Thoracic aorta (tissue), 2 donors: ENCODE results near the gene PRKRA. TPM values are rescaled to one million over a fixed set of nuclear protein-coding genes. Genes with fewer than 3 reads are reported as not detected.
"Not testable (repeated sequence)": the region's sequence is repeated elsewhere in the genome, so short reads cannot be mapped to it uniquely, and the experiment has no call there.

Experiments
- ATAC-seq: fragments of 150-250 bp; one replicate; pipeline ENCODE4 v1.8.0; 2017; ENCODE audit warnings: low read depth; ENCODE audit not compliant: insufficient number of reproducible peaks, low FRiP score
- DNase-seq: peaks from one replicate; pipeline ENCODE4 v3.0.0-alpha.2; 2020; ENCODE audit warnings: low spot score
- H3K27ac ChIP-seq, 2 donors: fragments of 200-600 bp; sonication (generic); 1 replicate in 1 of 2; 2 replicates in 1 of 2; pipeline ENCODE4 v1.5.1; 2016; ENCODE audit warnings: mild to moderate bottlenecking in 2 of 2, moderate library complexity in 2 of 2
- H3K27me3 ChIP-seq: fragments of 200-600 bp; sonication (generic); replicated peaks from 2 replicates; pipeline ENCODE4 v1.6.0; 2016; ENCODE audit warnings: mild to moderate bottlenecking; ENCODE audit not compliant: insufficient read depth
- H3K36me3 ChIP-seq: fragments of 200-600 bp; sonication (generic); one replicate; pipeline ENCODE4 v1.5.1; 2016
- H3K4me1 ChIP-seq, 2 donors: fragments of 200-600 bp; sonication (generic); 1 replicate in 1 of 2; 2 replicates in 1 of 2; pipeline versions ENCODE4 v1.5.1 to v1.6.0; 2016; ENCODE audit warnings: low read depth in 2 of 2, mild to moderate bottlenecking in 1 of 2; ENCODE audit not compliant: control insufficient read depth in 1 of 2
- H3K4me3 ChIP-seq: fragments of 200-600 bp; sonication (generic); 2 replicates; pipeline ENCODE4 v1.5.1; 2016; ENCODE audit warnings: mild to moderate bottlenecking
- H3K9me3 ChIP-seq: fragments of 200-600 bp; sonication (generic); 2 replicates; pipeline ENCODE4 v1.5.1; 2016
- CTCF ChIP-seq: fragments of 200-600 bp; sonication (generic); IDR thresholded peaks from one replicate; pipeline ENCODE4 v1.5.1; 2019; ENCODE audit warnings: antibody characterized with exemption
- total RNA-seq, 2 donors: library from RNA; depleted of rRNA; stranded (reverse); fragments of >200 nt; gene quantifications; one replicate each; pipeline versions ENCODE4 v1.1.0 to v1.2.3, GENCODE V29; 2016

The PRKRA gene
- total RNA-seq, 2 donors from 2014 or later = 61.3 to 71.5 TPM

DNA sequence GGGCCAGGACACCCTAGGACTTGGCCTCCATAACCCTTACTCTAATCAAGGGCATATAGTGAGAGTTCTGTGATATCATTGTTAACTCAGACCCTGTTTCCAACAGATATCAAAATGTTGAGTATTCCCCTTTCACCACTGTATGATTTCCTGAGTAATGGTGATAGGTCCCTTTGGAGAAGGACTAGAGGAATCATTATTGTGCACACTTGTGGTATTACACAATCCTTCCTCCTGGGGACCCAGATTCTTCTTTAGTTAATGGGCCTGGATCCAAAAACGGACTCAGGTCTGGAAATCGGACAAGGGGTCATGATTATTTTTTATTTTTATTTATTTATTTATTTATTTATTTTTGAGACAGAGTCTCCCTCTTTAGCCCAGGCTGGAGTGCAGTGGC is 23.5 kb downstream of the PRKRA start:
- no peaks in the 10 kb centered on the region for H3K4me1 ChIP-seq
- no peak overlapping the region for H3K27ac ChIP-seq
- no peak for ATAC-seq
- peaks cover 18% of the 10 kb centered on the region for H3K36me3 ChIP-seq
- no peaks in the 10 kb centered on the region for H3K27me3 ChIP-seq
- peaks cover 5% of the 10 kb centered on the region for H3K9me3 ChIP-seq
- no peak overlapping the region for H3K4me3 ChIP-seq
- TF ChIP-seq CTCF = no peak
- DNase-seq = no peak

DNA sequence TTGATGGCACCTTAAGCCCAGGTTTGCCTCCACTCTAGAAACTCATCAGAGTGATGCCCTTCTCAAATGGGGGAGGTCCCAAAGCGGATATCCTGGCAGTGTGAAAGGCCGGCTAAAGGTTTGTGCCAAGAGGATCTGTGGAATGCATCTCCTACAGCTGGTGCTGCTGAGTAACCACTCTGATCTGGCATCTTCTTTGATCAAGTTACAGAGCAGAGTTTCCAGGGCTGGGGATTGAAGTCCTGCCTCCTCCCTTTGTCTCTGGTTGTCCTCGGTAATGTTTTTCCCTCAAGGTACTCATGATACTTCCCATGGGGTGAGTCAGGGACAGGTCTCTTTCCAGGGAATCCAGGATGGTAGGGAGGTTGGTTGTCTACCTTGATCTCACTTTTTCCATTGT is 24.6 kb downstream of the PRKRA start:
- no peak overlapping the region for H3K4me3 ChIP-seq
- ATAC-seq = no peak
- H3K27me3 ChIP-seq = no peaks in the 10 kb centered on the region
- no peak for TF ChIP-seq CTCF
- DNase-seq = no peak
- H3K4me1 ChIP-seq = no peaks in the 10 kb centered on the region
- H3K36me3 ChIP-seq = peaks cover 10% of the 10 kb centered on the region
- H3K27ac ChIP-seq = no peak overlapping the region
- peaks cover 5% of the 10 kb centered on the region for H3K9me3 ChIP-seq

GRCh38 chr2:178425255-178425827 is 25.6 kb downstream of the PRKRA start:
- TF ChIP-seq CTCF = no peak
- Histone ChIP-seq H3K36me3 (peaks cover 7% of the 10 kb centered on the region), H3K27me3 (no peaks in the 10 kb centered on the region), H3K9me3 (peaks cover 5% of the 10 kb centered on the region), H3K4me1 (no peaks in the 10 kb centered on the region), H3K27ac (no peak overlapping the region), H3K4me3 (no peak overlapping the region)
- ATAC-seq (no peak), DNase-seq (no peak)

DNA sequence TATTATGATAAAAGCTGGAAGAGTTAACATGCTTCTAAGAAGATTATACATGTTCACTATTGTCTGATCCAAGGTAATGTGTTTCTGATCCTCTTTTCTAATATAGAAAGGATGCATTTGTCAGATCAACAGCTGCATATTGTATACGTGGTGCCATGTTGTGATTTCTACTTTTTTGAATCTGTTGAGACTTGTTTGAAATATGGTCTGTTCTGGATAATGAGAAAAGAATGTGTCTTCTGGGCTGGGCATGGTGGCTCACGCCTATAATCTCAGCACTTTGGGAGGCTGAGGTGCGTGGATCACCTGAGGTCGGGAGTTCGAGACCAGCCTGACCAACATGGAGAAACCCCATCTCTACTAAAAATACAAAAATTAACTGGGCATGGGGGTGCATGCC is 27.2 kb downstream of the PRKRA start:
- not testable (repeated sequence) for H3K4me3 ChIP-seq, H3K4me1 ChIP-seq, H3K36me3 ChIP-seq, H3K27ac ChIP-seq, H3K9me3 ChIP-seq, H3K27me3 ChIP-seq, ATAC-seq, DNase-seq

DNA sequence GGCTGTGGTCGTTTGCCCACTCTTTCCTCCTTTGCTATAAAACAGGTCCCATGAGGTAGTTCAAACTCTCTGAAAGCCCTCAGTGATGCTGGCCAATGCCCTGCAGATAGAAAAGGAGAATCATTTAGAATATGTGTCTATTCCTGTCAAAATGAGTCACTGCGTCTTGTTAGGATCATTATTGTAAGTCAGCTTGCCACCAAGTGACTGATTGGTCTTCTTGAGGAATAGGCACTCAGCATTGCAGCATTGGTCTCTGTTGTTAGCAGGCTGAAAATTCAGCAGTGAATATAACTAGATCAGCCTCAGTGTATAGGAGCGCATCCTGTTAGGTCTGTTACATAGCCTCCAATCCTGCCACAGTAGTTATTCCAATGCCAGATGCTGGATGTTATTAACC is 28.9 kb downstream of the PRKRA start:
- Histone ChIP-seq H3K36me3 (no peaks in the 10 kb centered on the region), H3K9me3 (peaks cover 5% of the 10 kb centered on the region), H3K27ac (no peak overlapping the region), H3K4me3 (no peak overlapping the region), H3K27me3 (no peaks in the 10 kb centered on the region), H3K4me1 (no peaks in the 10 kb centered on the region)
- ATAC-seq (no peak), DNase-seq (no peak)
- no peak for TF ChIP-seq CTCF

- no peak for TF ChIP-seq CTCF
- no peaks in the 10 kb centered on the region for H3K4me1 ChIP-seq
- DNase-seq (no peak), ATAC-seq (no peak)
- H3K27ac ChIP-seq = no peak overlapping the region
- no peak overlapping the region for H3K4me3 ChIP-seq
- no peaks in the 10 kb centered on the region for H3K36me3 ChIP-seq
- peaks cover 5% of the 10 kb centered on the region for H3K9me3 ChIP-seq
- H3K27me3 ChIP-seq = no peaks in the 10 kb centered on the region
These were observed 30.4 kb downstream of the PRKRA start for GRCh38 chr2:178420463-178420999.
